HCT116 (cell line): ENCODE results near the gene MINDY1. TPM values are rescaled to one million over a fixed set of nuclear protein-coding genes. Genes with fewer than 3 reads are reported as not detected.

ENCODE experiments used
- ATAC-seq: fragments of 200-7000 bp; cut with Tn5 transposase; 2 replicates; pipeline ENCODE4 v1.9.1; 2020; ENCODE audit warnings: mild to moderate bottlenecking, moderate library complexity
- BruUV-seq: library from RNA; stranded (reverse); fragments of 400-500 nt; replicated peaks from 2 replicates; lab custom pipeline; 2021; lab: Mats Ljungman, UMichigan
- CTCF ChIA-PET: fragments of 300-600 bp; sonication (Branson Sonifier 250); formaldehyde crosslinking; loops from one replicate; lab custom pipeline; 2021; ENCODE audit warnings: antibody characterized with exemption; lab: Charles Lee
- POLR2A ChIA-PET: fragments of 300-600, 350-600 bp; sonication (Branson Sonifier 250); formaldehyde crosslinking; loops from one replicate; lab custom pipeline; 2021; ENCODE audit warnings: antibody characterized with exemption; lab: Charles Lee
- RAD21 ChIA-PET, 2 experiments: fragments of 300-600 bp; sonication (Branson Sonifier 250); formaldehyde crosslinking; loops; one replicate each; lab custom pipeline; 2023; ENCODE audit warnings: low total read pairs in 2 of 2; ENCODE audit not compliant: uncharacterized antibody in 2 of 2, unreplicated experiment in 2 of 2, low non-redundant PET in 1 of 2; lab: Charles Lee
- DNase-seq: peaks from one replicate; pipeline ENCODE4 v3.0.0-alpha.2; 2010; ENCODE audit warnings: low read depth, low spot score
- H2AFZ ChIP-seq: fragments of 200-600 bp; shearing (Covaris generic), sonication (generic); 2 replicates; pipeline ENCODE4 v1.6.1; 2017; ENCODE audit warnings: low read depth, mixed run types, mixed read lengths, antibody characterized with exemption, low read length; ENCODE audit not compliant: poor library complexity, severe bottlenecking
- H3K27ac ChIP-seq: 2 replicates; pipeline ENCODE4 v1.5.1; 2012; ENCODE audit warnings: low read depth, low read length
- H3K27me3 ChIP-seq: fragments of 200-600 bp; sonication (generic); 2 replicates; pipeline ENCODE4 v1.6.1; 2016; ENCODE audit warnings: mixed run types, low read length, mixed read lengths; ENCODE audit not compliant: insufficient read depth
- H3K36me3 ChIP-seq, 2 experiments: fragments of 200-500 bp in 1 of 2; fragments of 200-600 bp in 1 of 2; sonication (Bioruptor generic) in 1 of 2; sonication (generic) in 1 of 2; 2 replicates each; pipeline versions ENCODE4 v1.5.1 to v1.6.1; 2014 to 2016; ENCODE audit warnings: low read length in 2 of 2, inconsistent platforms in 1 of 2, mixed read lengths in 1 of 2, mixed run types in 1 of 2; ENCODE audit not compliant: insufficient read depth in 2 of 2, control insufficient read depth in 1 of 2
- H3K4me1 ChIP-seq, 2 experiments: fragments of 200-600 bp in 1 of 2; sonication (generic) in 1 of 2; 2 replicates each; pipeline versions ENCODE4 v1.5.1 to v1.6.1; 2012 to 2017; ENCODE audit warnings: low read length in 2 of 2, inconsistent platforms in 1 of 2, mild to moderate bottlenecking in 1 of 2, mixed read lengths in 1 of 2, mixed run types in 1 of 2, moderate library complexity in 1 of 2; ENCODE audit not compliant: insufficient read depth in 2 of 2, control insufficient read depth in 1 of 2
- H3K4me2 ChIP-seq: fragments of 200-600 bp; sonication (generic); 2 replicates; pipeline ENCODE4 v1.6.1; 2017; ENCODE audit warnings: mixed run types, low read length, mixed read lengths
- H3K4me3 ChIP-seq, 2 experiments: fragments of 200-600 bp in 1 of 2; sonication (generic) in 1 of 2; replicated peaks in 1 of 2; 2 replicates each; pipeline ENCODE4 v1.5.1; 2011 to 2016; ENCODE audit warnings: low read length in 2 of 2, control low read depth in 1 of 2, low read depth in 1 of 2, mild to moderate bottlenecking in 1 of 2, mixed read lengths in 1 of 2, mixed run types in 1 of 2
- H3K79me2 ChIP-seq: fragments of 200-600 bp; sonication (generic); 2 replicates; pipeline ENCODE4 v1.6.1; 2017; ENCODE audit warnings: mild to moderate bottlenecking, mixed run types, low read length, moderate library complexity, mixed read lengths; ENCODE audit not compliant: insufficient read depth
- H3K9ac ChIP-seq: fragments of 200-600 bp; sonication (generic); 2 replicates; pipeline ENCODE4 v1.6.1; 2016; ENCODE audit warnings: low read length, mixed read lengths
- H3K9me2 ChIP-seq: fragments of 200-600 bp; sonication (generic), shearing (Covaris generic); 2 replicates; pipeline ENCODE4 v1.6.1; 2017; ENCODE audit warnings: mixed run types, mild to moderate bottlenecking, moderate library complexity; ENCODE audit not compliant: insufficient read depth
- H3K9me3 ChIP-seq, 2 experiments: fragments of 200-500 bp in 1 of 2; fragments of 200-600 bp in 1 of 2; sonication (Bioruptor generic) in 1 of 2; sonication (generic) in 1 of 2; 2 replicates each; pipeline ENCODE4 v1.6.1; 2014 to 2017; ENCODE audit warnings: low read length in 2 of 2, mixed read lengths in 2 of 2, inconsistent platforms in 1 of 2, low read depth in 1 of 2, mild to moderate bottlenecking in 1 of 2, mixed run types in 1 of 2, moderate library complexity in 1 of 2; ENCODE audit not compliant: control insufficient read depth in 1 of 2, insufficient read depth in 1 of 2
- H4K20me1 ChIP-seq: fragments of 200-600 bp; sonication (generic), shearing (Covaris generic); 2 replicates; pipeline ENCODE4 v1.6.1; 2017; ENCODE audit warnings: mixed run types, mild to moderate bottlenecking, moderate library complexity; ENCODE audit not compliant: insufficient read depth
- CBX3 ChIP-seq: IDR thresholded peaks from 2 replicates; pipeline ENCODE4 v1.6.1; 2012; ENCODE audit warnings: low read depth
- EGR1 ChIP-seq: IDR thresholded peaks from 2 replicates; pipeline ENCODE4 v1.6.1; 2012; ENCODE audit warnings: low read depth
- EZH2 ChIP-seq: fragments of 200-600 bp; sonication (generic); IDR thresholded peaks from 2 replicates; pipeline ENCODE4 v1.6.1; 2017; ENCODE audit warnings: antibody characterized with exemption, mixed run types
- JUND ChIP-seq: IDR thresholded peaks from 2 replicates; pipeline ENCODE4 v1.6.1; 2012
- POLR2A ChIP-seq: IDR thresholded peaks from 2 replicates; pipeline ENCODE4 v1.7.0; 2011; ENCODE audit warnings: borderline replicate concordance; ENCODE audit not compliant: insufficient read depth, insufficient read length; ENCODE audit errors: extremely low read depth
- SIN3A ChIP-seq: IDR thresholded peaks from 2 replicates; pipeline ENCODE4 v1.6.1; 2012; ENCODE audit warnings: low read depth
- SRF ChIP-seq: IDR thresholded peaks from 2 replicates; pipeline ENCODE4 v1.6.1; 2012; ENCODE audit warnings: low read depth
- TCF7L2 ChIP-seq: IDR thresholded peaks from 2 replicates; pipeline ENCODE4 v1.7.0; 2011; ENCODE audit warnings: borderline replicate concordance, inconsistent platforms; ENCODE audit not compliant: insufficient read depth, insufficient read length; ENCODE audit errors: extremely low read depth
- YY1 ChIP-seq: IDR thresholded peaks from 2 replicates; pipeline ENCODE4 v1.6.1; 2011; ENCODE audit warnings: low read length, low read depth, moderate library complexity, mild to moderate bottlenecking; ENCODE audit not compliant: insufficient replicate concordance; ENCODE audit errors: extremely low read depth
- ZNF274 ChIP-seq: fragments of 200-500 bp; sonication (Bioruptor generic); IDR thresholded peaks from 2 replicates; pipeline ENCODE4 v1.6.1; 2014; ENCODE audit warnings: mild to moderate bottlenecking, low read depth, low read length, inconsistent platforms
- intact Hi-C: fragments of 100-400 bp; cut with micrococcal nuclease; formaldehyde crosslinking; loops from 2 replicates; pipeline ENCODE4 v1.10.0; 2022
- total RNA-seq: library from RNA; stranded (reverse); gene quantifications from one replicate; pipeline ENCODE4 v1.2.1, GENCODE V29; 2021; ENCODE audit not compliant: unreplicated experiment
- TF ChIP-seq, protein P1 (sequence below): IDR thresholded peaks from 2 replicates; pipeline ENCODE4 v1.6.1; 2012; ENCODE audit warnings: low read depth
- TF ChIP-seq, protein P2 (sequence below): IDR thresholded peaks from 2 replicates; pipeline ENCODE4 v1.6.1; 2012
- TF ChIP-seq, protein P3 (sequence below): IDR thresholded peaks from 2 replicates; pipeline ENCODE4 v1.6.1; 2011; ENCODE audit warnings: mild to moderate bottlenecking, low read length, moderate library complexity; ENCODE audit not compliant: insufficient replicate concordance; ENCODE audit errors: extremely low read depth
- TF ChIP-seq, protein P4 (sequence below): IDR thresholded peaks from 2 replicates; pipeline ENCODE4 v1.6.1; 2012

The MINDY1 gene
- total RNA-seq, 1 experiment from 2014 or later, result 1.2 TPM

DNA sequence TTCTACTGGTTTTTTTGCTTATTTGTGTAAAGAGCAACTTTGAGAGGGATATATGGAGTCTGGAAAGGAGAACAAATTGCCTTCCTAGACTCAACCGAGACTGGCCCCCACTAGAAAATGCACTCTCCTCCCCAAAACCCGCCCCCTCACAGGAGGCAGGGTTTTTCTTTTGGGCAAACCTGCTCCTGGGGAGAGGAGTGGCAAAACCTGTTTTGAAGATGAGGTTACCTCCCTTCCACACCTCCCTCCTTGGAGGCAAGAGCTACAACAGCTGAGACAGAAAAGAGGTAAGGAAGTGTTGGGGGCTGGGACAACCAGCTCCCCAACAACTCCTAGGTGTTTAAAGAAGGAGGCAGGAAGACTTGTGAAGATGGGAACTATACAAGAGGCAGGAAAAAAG lies 29.7 kb upstream of the MINDY1 start, which contains the start of gene BNIPL:
Gene BNIPL (plus strand): TSS at position 231 of the 400 bp plus-strand sequence. CDS start 140 bp downstream, at position 371.
- peak within 1 kb of the TSS; percentile 25; the same call in 1 of the 2 replicates for H3K4me2 ChIP-seq
- no TSS peak for BruUV-seq
- CTCF ChIA-PET, result no interaction called here

GRCh38 chr1:151035167-151035566 lies 28.5 kb upstream of the MINDY1 start:
- RAD21 ChIA-PET, result no interaction called here
- Histone ChIP-seq H3K9me2 (no peaks in the 10 kb centered on the region), H3K36me3 (peaks cover 5 to 15% of the 10 kb centered on the region in 2 experiments; a peak in 3 of 4 replicates), H3K9ac (no peak overlapping the region), H3K9me3 (no peaks in the 10 kb centered on the region), H2AFZ (no peak overlapping the region), H3K79me2 (no peaks in the 10 kb centered on the region), H4K20me1 (no peaks in the 10 kb centered on the region), H3K4me1 (peaks cover 5% of the 10 kb centered on the region in 2 experiments; a peak in 3 of 4 replicates), H3K27ac (no peak overlapping the region), H3K4me3 (no peak overlapping the region), H3K4me2 (no peak overlapping the region), H3K27me3 (no peaks in the 10 kb centered on the region)
- intact Hi-C loops, result no loop called here
- ATAC-seq (no peak), DNase-seq (no peak)
- CTCF ChIA-PET, result no interaction called here
- POLR2A ChIA-PET, result no interaction called here
- BruUV-seq, result TSS peak; percentile 41
- no peak for TF ChIP-seq TCF7L2
- TF ChIP-seq, protein P1, sequence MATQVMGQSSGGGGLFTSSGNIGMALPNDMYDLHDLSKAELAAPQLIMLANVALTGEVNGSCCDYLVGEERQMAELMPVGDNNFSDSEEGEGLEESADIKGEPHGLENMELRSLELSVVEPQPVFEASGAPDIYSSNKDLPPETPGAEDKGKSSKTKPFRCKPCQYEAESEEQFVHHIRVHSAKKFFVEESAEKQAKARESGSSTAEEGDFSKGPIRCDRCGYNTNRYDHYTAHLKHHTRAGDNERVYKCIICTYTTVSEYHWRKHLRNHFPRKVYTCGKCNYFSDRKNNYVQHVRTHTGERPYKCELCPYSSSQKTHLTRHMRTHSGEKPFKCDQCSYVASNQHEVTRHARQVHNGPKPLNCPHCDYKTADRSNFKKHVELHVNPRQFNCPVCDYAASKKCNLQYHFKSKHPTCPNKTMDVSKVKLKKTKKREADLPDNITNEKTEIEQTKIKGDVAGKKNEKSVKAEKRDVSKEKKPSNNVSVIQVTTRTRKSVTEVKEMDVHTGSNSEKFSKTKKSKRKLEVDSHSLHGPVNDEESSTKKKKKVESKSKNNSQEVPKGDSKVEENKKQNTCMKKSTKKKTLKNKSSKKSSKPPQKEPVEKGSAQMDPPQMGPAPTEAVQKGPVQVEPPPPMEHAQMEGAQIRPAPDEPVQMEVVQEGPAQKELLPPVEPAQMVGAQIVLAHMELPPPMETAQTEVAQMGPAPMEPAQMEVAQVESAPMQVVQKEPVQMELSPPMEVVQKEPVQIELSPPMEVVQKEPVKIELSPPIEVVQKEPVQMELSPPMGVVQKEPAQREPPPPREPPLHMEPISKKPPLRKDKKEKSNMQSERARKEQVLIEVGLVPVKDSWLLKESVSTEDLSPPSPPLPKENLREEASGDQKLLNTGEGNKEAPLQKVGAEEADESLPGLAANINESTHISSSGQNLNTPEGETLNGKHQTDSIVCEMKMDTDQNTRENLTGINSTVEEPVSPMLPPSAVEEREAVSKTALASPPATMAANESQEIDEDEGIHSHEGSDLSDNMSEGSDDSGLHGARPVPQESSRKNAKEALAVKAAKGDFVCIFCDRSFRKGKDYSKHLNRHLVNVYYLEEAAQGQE, result no peak
- TF ChIP-seq YY1, result no peak
- TF ChIP-seq, protein P2, sequence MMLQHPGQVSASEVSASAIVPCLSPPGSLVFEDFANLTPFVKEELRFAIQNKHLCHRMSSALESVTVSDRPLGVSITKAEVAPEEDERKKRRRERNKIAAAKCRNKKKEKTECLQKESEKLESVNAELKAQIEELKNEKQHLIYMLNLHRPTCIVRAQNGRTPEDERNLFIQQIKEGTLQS, result no peak
- TF ChIP-seq SIN3A, result no peak
- TF ChIP-seq SRF, result no peak
- TF ChIP-seq, protein P3, sequence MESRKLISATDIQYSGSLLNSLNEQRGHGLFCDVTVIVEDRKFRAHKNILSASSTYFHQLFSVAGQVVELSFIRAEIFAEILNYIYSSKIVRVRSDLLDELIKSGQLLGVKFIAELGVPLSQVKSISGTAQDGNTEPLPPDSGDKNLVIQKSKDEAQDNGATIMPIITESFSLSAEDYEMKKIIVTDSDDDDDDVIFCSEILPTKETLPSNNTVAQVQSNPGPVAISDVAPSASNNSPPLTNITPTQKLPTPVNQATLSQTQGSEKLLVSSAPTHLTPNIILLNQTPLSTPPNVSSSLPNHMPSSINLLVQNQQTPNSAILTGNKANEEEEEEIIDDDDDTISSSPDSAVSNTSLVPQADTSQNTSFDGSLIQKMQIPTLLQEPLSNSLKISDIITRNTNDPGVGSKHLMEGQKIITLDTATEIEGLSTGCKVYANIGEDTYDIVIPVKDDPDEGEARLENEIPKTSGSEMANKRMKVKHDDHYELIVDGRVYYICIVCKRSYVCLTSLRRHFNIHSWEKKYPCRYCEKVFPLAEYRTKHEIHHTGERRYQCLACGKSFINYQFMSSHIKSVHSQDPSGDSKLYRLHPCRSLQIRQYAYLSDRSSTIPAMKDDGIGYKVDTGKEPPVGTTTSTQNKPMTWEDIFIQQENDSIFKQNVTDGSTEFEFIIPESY, result no peak
- TF ChIP-seq JUND, result no peak
- TF ChIP-seq CBX3, result no peak
- TF ChIP-seq POLR2A, result no peak
- no peak for TF ChIP-seq EGR1
- no peak for TF ChIP-seq ZNF274
- TF ChIP-seq, protein P4, sequence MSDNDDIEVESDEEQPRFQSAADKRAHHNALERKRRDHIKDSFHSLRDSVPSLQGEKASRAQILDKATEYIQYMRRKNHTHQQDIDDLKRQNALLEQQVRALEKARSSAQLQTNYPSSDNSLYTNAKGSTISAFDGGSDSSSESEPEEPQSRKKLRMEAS, result no peak
- TF ChIP-seq EZH2, result no peak

More for the DNA sequence above, 29.7 kb upstream of the MINDY1 start, which contains the start of gene BNIPL:
- H3K27ac ChIP-seq, result no peak within 1 kb of the TSS
- H3K9me3 ChIP-seq, result no peaks in the 10 kb centered on the region
- H3K9me2 ChIP-seq, result no peaks in the 10 kb centered on the region
- ATAC-seq (peak; percentile 57; the same call in 1 of the 2 replicates), DNase-seq (no peak)
- H3K79me2 ChIP-seq, result no peaks in the 10 kb centered on the region
- TF ChIP-seq CBX3 (no peak), EGR1 (peak; percentile 34; the same call in 1 of the 2 replicates)
- peaks cover 5% of the 10 kb centered on the region in 2 experiments; a peak in 3 of 4 replicates for H3K4me1 ChIP-seq
- intact Hi-C loops, result no loop called here
- no peak within 1 kb of the TSS for H3K4me3 ChIP-seq
- H3K9ac ChIP-seq, result no peak within 1 kb of the TSS
- no peaks in the 10 kb centered on the region for H4K20me1 ChIP-seq
- ChIA-PET POLR2A (no interaction called here), RAD21 (no interaction called here)
- no peaks in the 10 kb centered on the region for H3K27me3 ChIP-seq
- peaks cover 5 to 11% of the 10 kb centered on the region in 2 experiments; a peak in 3 of 4 replicates for H3K36me3 ChIP-seq
- H2AFZ ChIP-seq, result no peak within 1 kb of the TSS
